Stimulated activated CD8-positive, alpha-beta memory T cell treated with anti-CD3 and anti-CD28 coated beads, Interleukin-12 subunit alpha, Interleukin-12 subunit beta, amount 100 ng/mL, for 1 hour (primary cell): ENCODE results near the gene ADD2.
"Not testable (repeated sequence)": the region's sequence is repeated elsewhere in the genome, so short reads cannot be mapped to it uniquely, and the experiment has no call there.

ENCODE experiments used
- DNase-seq: peaks from one replicate; pipeline ENCODE4 v3.0.0-alpha.2; 2020; ENCODE audit warnings: low read depth

Gene ADD2

GRCh38 chr2:70748002-70748784 lies 19.8 kb downstream of the ADD2 start:
- no peak for DNase-seq

GRCh38 chr2:70747284-70747683 lies 20.7 kb downstream of the ADD2 start:
- DNase-seq = no peak

GRCh38 chr2:70746094-70746974 lies 21.7 kb downstream of the ADD2 start:
- DNase-seq = no peak

- DNase-seq = no peak
These were observed 22.6 kb downstream of the ADD2 start for GRCh38 chr2:70745276-70745825.

GRCh38 chr2:70744397-70744796 lies 23.6 kb downstream of the ADD2 start:
- no peak for DNase-seq

- no peak for DNase-seq
These were observed 24.3 kb downstream of the ADD2 start for GRCh38 chr2:70743677-70744076.

- no peak for DNase-seq
These were observed 24.9 kb downstream of the ADD2 start for GRCh38 chr2:70743068-70743467.

- not testable (repeated sequence) for DNase-seq
These were observed 28.5 kb downstream of the ADD2 start for GRCh38 chr2:70739492-70739891.

GRCh38 chr2:70738159-70738558 lies 29.8 kb downstream of the ADD2 start:
- DNase-seq = no peak

- no peak for DNase-seq
These were observed 32.9 kb downstream of the ADD2 start for GRCh38 chr2:70735071-70735470.

GRCh38 chr2:70733646-70734180 lies 34.3 kb downstream of the ADD2 start:
- DNase-seq = no peak

- DNase-seq = no peak
These were observed 35.0 kb downstream of the ADD2 start for GRCh38 chr2:70732766-70733645.

GRCh38 chr2:70730730-70731129 lies 37.3 kb downstream of the ADD2 start:
- no peak for DNase-seq

GRCh38 chr2:70729647-70730046 lies 38.4 kb downstream of the ADD2 start:
- DNase-seq = no peak

GRCh38 chr2:70728128-70728527 lies 39.9 kb downstream of the ADD2 start:
- no peak for DNase-seq

GRCh38 chr2:70726947-70727725 lies 40.9 kb downstream of the ADD2 start:
- DNase-seq = no peak

GRCh38 chr2:70725505-70725904 lies 42.5 kb downstream of the ADD2 start:
- DNase-seq = no peak

- no peak for DNase-seq
These were observed 43.6 kb downstream of the ADD2 start for GRCh38 chr2:70724366-70724765.

GRCh38 chr2:70723286-70723885 lies 44.6 kb downstream of the ADD2 start:
- no peak for DNase-seq

- DNase-seq = no peak
These were observed 47.9 kb downstream of the ADD2 start for GRCh38 chr2:70720124-70720523.
